ENCODE measurements around the gene ZNF701. TPM values are rescaled to one million over a fixed set of nuclear protein-coding genes. Genes with fewer than 3 reads are reported as not detected.
A peak's percentile ranks its signal among the peaks of the same experiment; 100 is the strongest.
"Not testable (repeated sequence)": the region's sequence is repeated elsewhere in the genome, so short reads cannot be mapped to it uniquely, and the experiment has no call there.

ZNF701 gene
- total RNA-seq, 1 donor from 2014 or later, result 15.7 TPM

DNA sequence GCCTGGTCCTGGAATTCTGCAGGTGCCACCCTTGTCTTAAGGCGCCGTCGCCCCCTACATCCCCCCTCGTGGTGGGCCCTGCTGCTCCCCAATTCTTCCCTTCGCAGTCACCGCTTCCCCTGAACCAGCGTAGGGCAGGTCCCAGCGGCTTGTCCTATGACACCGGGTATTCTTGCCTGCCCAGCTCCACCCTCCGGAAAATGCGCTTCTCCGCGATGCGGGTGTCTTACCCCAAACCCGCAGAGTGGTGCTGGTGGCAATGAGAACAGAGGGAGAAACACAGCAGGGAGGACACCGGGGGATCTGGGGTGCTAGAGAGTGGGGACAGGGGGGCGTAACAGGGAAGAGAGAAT lies 33.7 kb upstream of the ZNF701 start:
- H3K36me3 ChIP-seq, result no peaks in the 10 kb centered on the region
- DNase-seq (ENCODE audit: extremely low spot score in 2 of 2), result no peak
- no peaks in the 10 kb centered on the region for H3K9me3 ChIP-seq
- peak overlapping the region; percentile 48 to 66 for H3K4me3 ChIP-seq
- H3K27ac ChIP-seq, result peak overlapping the region; percentile 67
- no peaks in the 10 kb centered on the region for H3K27me3 ChIP-seq
- H3K4me1 ChIP-seq, result peaks cover 4% of the 10 kb centered on the region
- intact Hi-C loops (cut with DNase I), result no loop called here
- TF ChIP-seq POLR2AphosphoS5 (IDR thresholded peaks at IDR 0.05; ENCODE audit: insufficient read depth in 1 of 2, low read depth in 1 of 2) (no peak), POLR2A (IDR thresholded peaks at IDR 0.05) (no peak)
- TF ChIP-seq, protein P1, sequence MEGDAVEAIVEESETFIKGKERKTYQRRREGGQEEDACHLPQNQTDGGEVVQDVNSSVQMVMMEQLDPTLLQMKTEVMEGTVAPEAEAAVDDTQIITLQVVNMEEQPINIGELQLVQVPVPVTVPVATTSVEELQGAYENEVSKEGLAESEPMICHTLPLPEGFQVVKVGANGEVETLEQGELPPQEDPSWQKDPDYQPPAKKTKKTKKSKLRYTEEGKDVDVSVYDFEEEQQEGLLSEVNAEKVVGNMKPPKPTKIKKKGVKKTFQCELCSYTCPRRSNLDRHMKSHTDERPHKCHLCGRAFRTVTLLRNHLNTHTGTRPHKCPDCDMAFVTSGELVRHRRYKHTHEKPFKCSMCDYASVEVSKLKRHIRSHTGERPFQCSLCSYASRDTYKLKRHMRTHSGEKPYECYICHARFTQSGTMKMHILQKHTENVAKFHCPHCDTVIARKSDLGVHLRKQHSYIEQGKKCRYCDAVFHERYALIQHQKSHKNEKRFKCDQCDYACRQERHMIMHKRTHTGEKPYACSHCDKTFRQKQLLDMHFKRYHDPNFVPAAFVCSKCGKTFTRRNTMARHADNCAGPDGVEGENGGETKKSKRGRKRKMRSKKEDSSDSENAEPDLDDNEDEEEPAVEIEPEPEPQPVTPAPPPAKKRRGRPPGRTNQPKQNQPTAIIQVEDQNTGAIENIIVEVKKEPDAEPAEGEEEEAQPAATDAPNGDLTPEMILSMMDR (IDR thresholded peaks at IDR 0.05), result no peak

DNA sequence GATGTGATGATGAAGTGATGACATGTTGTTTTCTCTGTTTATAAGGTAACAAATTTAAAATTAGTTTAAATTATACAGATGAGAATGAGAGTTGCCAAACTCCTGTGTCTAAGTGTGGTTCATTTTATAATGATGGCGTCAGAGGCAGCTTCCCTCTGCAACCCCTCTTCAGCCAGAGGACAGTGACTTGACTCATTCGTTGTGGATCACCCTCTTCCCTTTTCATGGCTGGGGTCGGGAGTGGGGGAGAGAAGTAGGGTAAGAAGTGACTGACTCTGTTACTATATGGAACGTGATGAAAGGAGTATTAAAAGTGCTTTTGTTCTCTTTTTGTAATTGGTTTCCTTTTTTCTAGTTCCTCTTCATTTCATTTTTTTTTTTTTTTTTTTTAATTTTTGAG lies 31.3 kb upstream of the ZNF701 start:
- H3K9me3 ChIP-seq; H3K27ac ChIP-seq; H3K36me3 ChIP-seq; intact Hi-C loops (cut with DNase I); DNase-seq (ENCODE audit: extremely low spot score in 2 of 2); H3K4me3 ChIP-seq; H3K4me1 ChIP-seq; H3K27me3 ChIP-seq: not testable (repeated sequence)

DNA sequence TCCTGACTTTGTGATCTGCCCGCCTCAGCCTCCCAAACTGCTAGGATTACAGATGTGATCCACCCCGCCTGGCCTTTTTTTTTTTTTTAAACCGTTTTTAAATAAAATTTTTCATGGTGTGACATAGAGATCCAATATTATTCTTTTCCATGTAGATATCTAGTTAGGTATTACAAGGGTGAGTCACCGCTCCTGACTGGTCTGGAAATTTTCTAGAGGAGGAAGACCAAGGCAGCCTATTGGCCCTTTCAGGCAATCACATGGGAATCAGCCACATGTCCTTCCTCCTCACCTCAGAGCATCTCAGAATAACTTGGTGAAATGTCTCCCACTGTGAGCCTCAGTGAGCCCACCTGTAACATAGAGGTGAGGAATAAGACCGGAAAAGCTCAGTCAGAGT lies 28.9 kb upstream of the ZNF701 start:
- H3K27me3 ChIP-seq; H3K4me1 ChIP-seq; H3K27ac ChIP-seq; DNase-seq (ENCODE audit: extremely low spot score in 2 of 2); H3K4me3 ChIP-seq; H3K9me3 ChIP-seq; intact Hi-C loops (cut with DNase I): not testable (repeated sequence)
- peaks cover 0 to 20% of the 10 kb centered on the region in 2 donors for H3K36me3 ChIP-seq

DNA sequence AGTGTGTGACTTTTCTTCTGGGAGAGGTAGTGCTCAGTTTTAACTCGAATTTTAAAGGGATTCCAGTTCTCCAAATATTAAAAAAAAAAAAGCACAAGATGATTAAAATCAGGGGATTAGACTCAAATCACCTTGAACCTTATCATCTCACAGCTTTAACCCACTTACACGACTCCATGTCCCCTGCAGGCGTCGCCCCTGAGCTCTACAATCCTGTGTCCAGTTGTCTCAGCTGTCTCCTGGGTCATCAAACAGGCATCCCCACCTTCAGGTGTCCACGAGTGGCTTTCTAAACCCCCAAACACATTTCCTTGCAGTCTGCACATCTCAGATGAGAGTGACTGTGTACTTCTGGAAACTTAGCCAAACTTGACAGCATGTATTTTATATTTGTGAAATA lies 28.5 kb upstream of the ZNF701 start:
- intact Hi-C loops (cut with DNase I), result no loop called here
- Histone ChIP-seq H3K36me3 (peaks cover 0 to 24% of the 10 kb centered on the region in 2 donors), H3K9me3 (no peaks in the 10 kb centered on the region), H3K27me3 (no peaks in the 10 kb centered on the region), H3K27ac (no peak overlapping the region), H3K4me1 (no peaks in the 10 kb centered on the region), H3K4me3 (no peak overlapping the region)
- no peak for DNase-seq (ENCODE audit: extremely low spot score in 2 of 2)
- TF ChIP-seq POLR2A (IDR thresholded peaks at IDR 0.05) (no peak), POLR2AphosphoS5 (IDR thresholded peaks at IDR 0.05; ENCODE audit: insufficient read depth in 1 of 2, low read depth in 1 of 2) (no peak)
- TF ChIP-seq, protein P1 (IDR thresholded peaks at IDR 0.05), result no peak

DNA sequence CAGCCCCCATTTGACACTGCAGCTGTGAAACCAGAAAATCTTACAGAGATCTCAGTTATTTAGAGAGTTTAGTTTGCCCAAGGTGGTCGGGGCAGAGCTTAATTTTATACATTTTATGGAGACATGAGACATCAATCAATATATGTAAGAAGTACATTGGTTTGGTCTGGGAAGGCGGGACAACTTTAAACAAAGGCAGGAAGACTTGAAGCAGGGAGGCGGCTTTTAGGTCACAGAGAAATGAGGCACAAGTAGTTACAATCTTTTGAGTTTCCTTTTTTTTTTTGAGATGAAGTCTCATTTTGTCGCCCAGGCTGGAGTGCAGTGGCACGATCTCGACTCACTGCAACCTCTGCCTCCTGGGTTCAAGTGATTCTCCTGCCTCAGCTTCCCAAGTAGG lies 27.5 kb upstream of the ZNF701 start:
- H3K36me3 ChIP-seq, result peaks cover 0 to 33% of the 10 kb centered on the region in 2 donors
- DNase-seq (ENCODE audit: extremely low spot score in 2 of 2); H3K27me3 ChIP-seq; intact Hi-C loops (cut with DNase I); H3K4me1 ChIP-seq; H3K27ac ChIP-seq; H3K4me3 ChIP-seq; H3K9me3 ChIP-seq: not testable (repeated sequence)

DNA sequence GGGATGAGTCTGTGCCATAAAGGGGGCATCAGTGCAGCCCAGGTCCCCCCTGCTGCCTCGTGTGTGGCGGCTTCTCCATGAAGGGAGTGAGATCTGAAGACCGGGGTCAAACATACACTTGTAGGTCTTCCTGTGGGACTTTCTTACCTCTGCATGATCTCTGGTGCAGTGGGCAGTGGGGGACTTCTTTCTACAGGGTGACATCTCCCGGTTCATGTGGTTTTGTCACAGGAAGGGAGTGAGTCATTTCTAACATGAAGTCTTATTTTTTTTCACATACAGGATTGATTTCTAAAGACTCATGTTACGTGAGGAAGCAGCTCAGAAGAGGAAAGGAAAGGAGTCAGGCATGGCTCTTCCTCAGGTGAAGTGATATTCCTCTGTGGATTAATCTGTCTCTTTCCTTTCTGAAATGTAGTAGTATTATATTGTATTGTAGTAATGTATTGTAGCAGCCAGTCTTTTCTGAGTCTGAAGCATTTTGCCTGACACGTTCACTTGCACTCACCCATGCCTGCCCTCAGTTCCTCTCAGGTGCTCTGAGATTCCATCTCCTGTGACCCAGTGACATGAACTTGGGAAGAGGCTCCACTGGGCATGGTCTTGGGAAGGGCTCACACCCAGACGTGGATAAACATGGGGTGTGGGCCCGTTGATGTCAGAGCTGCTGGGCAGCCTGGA lies 27.0 kb upstream of the ZNF701 start:
- Histone ChIP-seq H3K9me3 (no peaks in the 10 kb centered on the region), H3K4me1 (no peaks in the 10 kb centered on the region), H3K27ac (no peak overlapping the region), H3K36me3 (peaks cover 0 to 39% of the 10 kb centered on the region in 2 donors), H3K27me3 (no peaks in the 10 kb centered on the region), H3K4me3 (no peak overlapping the region)
- intact Hi-C loops (cut with DNase I), result no loop called here
- TF ChIP-seq POLR2AphosphoS5 (IDR thresholded peaks at IDR 0.05; ENCODE audit: insufficient read depth in 1 of 2, low read depth in 1 of 2) (no peak), POLR2A (IDR thresholded peaks at IDR 0.05) (no peak)
- TF ChIP-seq, protein P1 (IDR thresholded peaks at IDR 0.05), result no peak
- no peak for DNase-seq (ENCODE audit: extremely low spot score in 2 of 2)
